ENCODE measurements around the gene FGF18.
"Not testable (repeated sequence)": the region's sequence is repeated elsewhere in the genome, so short reads cannot be mapped to it uniquely, and the experiment has no call there.

GRCh38 chr5:171396583-171396982 lies 22.9 kb upstream of the FGF18 start:
- not testable (repeated sequence) for TF ChIP-seq ZNF223 (tag by site-specific recombination; IDR thresholded peaks at IDR 0.05); ZNF776 (tag by site-specific recombination; IDR thresholded peaks at IDR 0.05; ENCODE audit: borderline replicate concordance); ZEB2 (tag by site-specific recombination; IDR thresholded peaks at IDR 0.05); ZNF398 (tag by site-specific recombination; IDR thresholded peaks at IDR 0.05); ZNF24 (tag by site-specific recombination; IDR thresholded peaks at IDR 0.05); ZNF580 (tag by site-specific recombination; IDR thresholded peaks at IDR 0.05); ZNF274 (IDR thresholded peaks at IDR 0.05; ENCODE audit: low read length); ZNF274 (tag by site-specific recombination; IDR thresholded peaks at IDR 0.05; ENCODE audit: borderline replicate concordance); TRIM28 (IDR thresholded peaks at IDR 0.05; ENCODE audit: borderline replicate concordance, low read length); ZBTB8A (tag by site-specific recombination; IDR thresholded peaks at IDR 0.05); CTCF (tag by site-specific recombination; IDR thresholded peaks at IDR 0.05); ZBTB44 (tag by site-specific recombination; IDR thresholded peaks at IDR 0.05)
